ENCODE measurements around the gene C2orf68. TPM values are rescaled to one million over a fixed set of nuclear protein-coding genes. Genes with fewer than 3 reads are reported as not detected.

C2orf68 gene
- total and polyA plus RNA-seq, 5 donors from 2014 or later: 17.4 to 43.9 (median 18.8) TPM

- Histone ChIP-seq H3K4me1 (ENCODE audit: control insufficient read depth, insufficient read depth, low read length, poor library complexity, severe bottlenecking) (peaks cover 24% of the 10 kb centered on the region), H3K4me3 (ENCODE audit: low read depth, low read length) (no peak overlapping the region), H3K9me3 (ENCODE audit: control insufficient read depth in 2 of 2, low read length in 2 of 2) (no peaks in the 10 kb centered on the region), H3K36me3 (ENCODE audit: control insufficient read depth, insufficient read depth, low read length) (no peaks in the 10 kb centered on the region), H3K27me3 (ENCODE audit: control insufficient read depth, insufficient read depth, low read length) (no peaks in the 10 kb centered on the region), H3K27ac (ENCODE audit: insufficient read depth, low read length, poor library complexity, severe bottlenecking) (no peak overlapping the region)
- Mint-ChIP-seq H3K36me3 (peaks cover 4% of the 10 kb centered on the region), H3K27me3 (no peaks in the 10 kb centered on the region), H3K4me1 (peaks cover 3 to 53% (median 28%) of the 10 kb centered on the region in 4 donors), H3K9me3 (no peaks in the 10 kb centered on the region), H3K4me3 (peak overlapping the region in 1 of 4 donors; percentile 28), H3K27ac (peak overlapping the region in 1 of 3 donors; percentile 79)
- DNase-seq (no peak), ATAC-seq (ENCODE audit: low read depth in 2 of 2) (no peak)
Measured at GRCh38 chr2:85591563-85591962, 20.3 kb downstream of the C2orf68 start.

DNA sequence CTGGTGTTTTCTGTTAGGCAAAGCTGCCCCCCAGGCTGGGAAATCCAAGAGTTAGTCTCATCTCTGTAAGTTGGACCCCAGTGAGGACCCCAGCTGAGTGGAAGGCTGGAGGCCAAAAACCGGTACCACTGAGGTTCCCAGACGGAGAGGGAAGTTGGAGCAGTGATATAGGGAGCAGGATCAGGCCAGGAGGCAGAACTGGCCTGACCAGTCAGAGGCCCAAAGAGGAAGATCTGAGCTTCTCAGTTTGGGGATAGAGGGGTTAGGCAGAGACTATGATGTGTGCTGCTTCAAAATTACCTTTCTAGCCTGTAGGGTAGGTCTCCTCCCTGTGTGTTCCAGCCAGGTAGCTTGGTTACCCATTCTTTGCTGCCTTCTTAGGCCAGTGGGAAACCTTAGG, 20.9 kb downstream of the C2orf68 start:
- H3K27me3 Mint-ChIP-seq: no peaks in the 10 kb centered on the region
- Histone ChIP-seq H3K36me3 (ENCODE audit: control insufficient read depth, insufficient read depth, low read length) (no peaks in the 10 kb centered on the region), H3K27me3 (ENCODE audit: control insufficient read depth, insufficient read depth, low read length) (no peaks in the 10 kb centered on the region), H3K4me1 (ENCODE audit: control insufficient read depth, insufficient read depth, low read length, poor library complexity, severe bottlenecking) (peaks cover 18% of the 10 kb centered on the region), H3K9me3 (ENCODE audit: control insufficient read depth in 2 of 2, low read length in 2 of 2) (no peaks in the 10 kb centered on the region), H3K4me3 (ENCODE audit: low read depth, low read length) (no peak overlapping the region), H3K27ac (ENCODE audit: insufficient read depth, low read length, poor library complexity, severe bottlenecking) (no peak overlapping the region)
- DNase-seq: no peak
- no peaks in the 10 kb centered on the region for H3K9me3 Mint-ChIP-seq
- peaks cover 4% of the 10 kb centered on the region for H3K36me3 Mint-ChIP-seq
- no peak for ATAC-seq (ENCODE audit: low read depth in 2 of 2)
- H3K4me1 Mint-ChIP-seq: peaks cover 3 to 51% (median 27%) of the 10 kb centered on the region in 4 donors
- H3K27ac Mint-ChIP-seq: peak overlapping the region in 2 of 3 donors; percentile 25 to 92
- H3K4me3 Mint-ChIP-seq: peak overlapping the region in 2 of 4 donors; percentile 21 to 64

DNA sequence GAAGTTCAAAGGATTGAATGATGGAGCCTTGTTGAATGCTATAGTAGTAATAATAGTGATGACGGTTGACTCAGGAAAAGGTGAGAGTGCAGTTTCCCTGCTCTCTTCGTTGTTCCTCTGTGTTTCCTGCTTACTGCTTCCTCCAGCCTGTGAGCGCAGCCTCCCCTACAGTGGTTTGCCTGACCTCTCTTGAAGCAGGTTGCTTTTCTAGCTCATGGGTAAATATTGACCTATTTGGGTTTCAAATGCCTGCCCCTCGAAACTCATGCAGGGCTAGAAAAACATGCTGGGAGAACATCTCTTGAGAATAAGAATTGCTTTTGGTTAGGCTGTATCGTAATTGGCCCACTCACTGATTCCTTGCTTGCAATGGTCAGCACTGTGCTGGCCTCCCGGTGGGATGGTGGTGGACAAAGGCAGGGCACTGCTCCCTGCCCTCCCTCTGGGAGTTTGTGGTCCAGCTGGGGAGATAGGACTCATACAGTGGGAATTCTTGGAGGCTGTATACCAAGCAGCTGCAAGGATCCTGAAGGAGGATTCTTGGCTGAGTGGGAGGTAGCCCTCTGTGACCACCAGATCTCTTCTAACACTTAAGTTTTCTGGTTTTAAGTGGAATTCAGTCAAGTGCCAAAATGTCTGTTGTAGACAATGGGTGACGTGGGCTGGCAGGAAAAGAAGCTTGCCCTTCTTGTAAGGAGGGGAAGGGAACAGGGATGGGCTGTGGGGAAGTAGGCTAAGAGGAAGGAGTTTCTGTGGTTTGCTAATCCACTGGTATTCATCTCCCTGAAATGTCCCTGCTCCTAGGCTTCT, 21.7 kb downstream of the C2orf68 start:
- peak overlapping the region in 2 of 3 donors; percentile 42 to 92 for H3K27ac Mint-ChIP-seq
- H3K4me3 ChIP-seq (ENCODE audit: low read depth, low read length): no peak overlapping the region
- H3K36me3 ChIP-seq (ENCODE audit: control insufficient read depth, insufficient read depth, low read length): no peaks in the 10 kb centered on the region
- H3K36me3 Mint-ChIP-seq: no peaks in the 10 kb centered on the region
- H3K4me1 Mint-ChIP-seq: peaks cover 3 to 51% (median 29%) of the 10 kb centered on the region in 4 donors
- ATAC-seq (ENCODE audit: low read depth in 2 of 2) (no peak), DNase-seq (no peak)
- peaks cover 0 to under 1% (median 0%) of the 10 kb centered on the region in 7 donors for H3K9me3 Mint-ChIP-seq
- no peak overlapping the region for H3K27ac ChIP-seq (ENCODE audit: insufficient read depth, low read length, poor library complexity, severe bottlenecking)
- H3K27me3 ChIP-seq (ENCODE audit: control insufficient read depth, insufficient read depth, low read length): no peaks in the 10 kb centered on the region
- peaks cover 22% of the 10 kb centered on the region for H3K4me1 ChIP-seq (ENCODE audit: control insufficient read depth, insufficient read depth, low read length, poor library complexity, severe bottlenecking)
- peak overlapping the region in 2 of 4 donors; percentile 64 to 80 for H3K4me3 Mint-ChIP-seq
- no peaks in the 10 kb centered on the region for H3K27me3 Mint-ChIP-seq
- no peaks in the 10 kb centered on the region for H3K9me3 ChIP-seq (ENCODE audit: control insufficient read depth in 2 of 2, low read length in 2 of 2)

GRCh38 chr2:85589181-85589580, 22.7 kb downstream of the C2orf68 start:
- DNase-seq: no peak
- Mint-ChIP-seq H3K4me1 (peaks cover 0 to 48% (median 29%) of the 10 kb centered on the region in 4 donors), H3K27me3 (no peaks in the 10 kb centered on the region), H3K27ac (peak overlapping the region in 1 of 3 donors; percentile 83), H3K4me3 (peak overlapping the region in 1 of 4 donors; percentile 66), H3K36me3 (no peaks in the 10 kb centered on the region), H3K9me3 (peaks cover 0 to 1% (median 0%) of the 10 kb centered on the region in 7 donors)
- H3K36me3 ChIP-seq (ENCODE audit: control insufficient read depth, insufficient read depth, low read length): no peaks in the 10 kb centered on the region
- H3K9me3 ChIP-seq (ENCODE audit: control insufficient read depth in 2 of 2, low read length in 2 of 2): no peaks in the 10 kb centered on the region
- H3K27ac ChIP-seq (ENCODE audit: insufficient read depth, low read length, poor library complexity, severe bottlenecking): no peak overlapping the region
- peaks cover 21% of the 10 kb centered on the region for H3K4me1 ChIP-seq (ENCODE audit: control insufficient read depth, insufficient read depth, low read length, poor library complexity, severe bottlenecking)
- no peak for ATAC-seq (ENCODE audit: low read depth in 2 of 2)
- no peaks in the 10 kb centered on the region for H3K27me3 ChIP-seq (ENCODE audit: control insufficient read depth, insufficient read depth, low read length)
- no peak overlapping the region for H3K4me3 ChIP-seq (ENCODE audit: low read depth, low read length)

GRCh38 chr2:85588645-85589044, 23.2 kb downstream of the C2orf68 start:
- Mint-ChIP-seq H3K4me1 (peaks cover 3 to 48% (median 29%) of the 10 kb centered on the region in 4 donors), H3K27ac (peak overlapping the region; percentile 63 to 83 (median 81)), H3K4me3 (peak overlapping the region in 3 of 4 donors; percentile 0 to 66 (median 2)), H3K36me3 (peaks cover under 1% of the 10 kb centered on the region), H3K27me3 (no peaks in the 10 kb centered on the region), H3K9me3 (peaks cover 0 to 1% (median 0%) of the 10 kb centered on the region in 7 donors)
- H3K36me3 ChIP-seq (ENCODE audit: control insufficient read depth, insufficient read depth, low read length): no peaks in the 10 kb centered on the region
- H3K4me1 ChIP-seq (ENCODE audit: control insufficient read depth, insufficient read depth, low read length, poor library complexity, severe bottlenecking): peaks cover 24% of the 10 kb centered on the region
- no peak overlapping the region for H3K4me3 ChIP-seq (ENCODE audit: low read depth, low read length)
- ATAC-seq (ENCODE audit: low read depth in 2 of 2): no peak
- H3K27ac ChIP-seq (ENCODE audit: insufficient read depth, low read length, poor library complexity, severe bottlenecking): no peak overlapping the region
- H3K27me3 ChIP-seq (ENCODE audit: control insufficient read depth, insufficient read depth, low read length): no peaks in the 10 kb centered on the region
- DNase-seq: no peak
- no peaks in the 10 kb centered on the region for H3K9me3 ChIP-seq (ENCODE audit: control insufficient read depth in 2 of 2, low read length in 2 of 2)

DNA sequence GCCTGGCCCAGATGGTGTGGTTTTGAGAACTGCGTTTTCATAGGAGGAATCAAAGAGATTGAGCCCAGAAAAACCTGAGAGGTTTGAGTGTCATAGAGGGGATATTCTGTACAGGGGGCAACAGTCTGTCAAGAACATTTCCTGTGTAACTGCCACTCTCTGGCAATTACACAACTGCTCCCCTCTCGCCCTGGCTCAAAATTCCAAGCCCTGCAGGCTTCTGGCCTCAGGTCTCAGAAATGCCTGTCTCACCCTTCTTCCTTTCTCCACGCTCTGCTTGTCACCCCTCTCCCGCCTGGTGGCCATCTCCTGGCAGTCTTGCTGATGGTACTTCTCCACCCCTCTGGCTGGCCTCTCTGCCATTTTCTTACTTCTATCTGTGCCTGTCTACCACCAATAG, 23.6 kb downstream of the C2orf68 start:
- H3K27ac ChIP-seq (ENCODE audit: insufficient read depth, low read length, poor library complexity, severe bottlenecking): no peak overlapping the region
- no peaks in the 10 kb centered on the region for H3K9me3 ChIP-seq (ENCODE audit: control insufficient read depth in 2 of 2, low read length in 2 of 2)
- DNase-seq: no peak
- no peaks in the 10 kb centered on the region for H3K27me3 Mint-ChIP-seq
- H3K27me3 ChIP-seq (ENCODE audit: control insufficient read depth, insufficient read depth, low read length): no peaks in the 10 kb centered on the region
- H3K4me3 ChIP-seq (ENCODE audit: low read depth, low read length): no peak overlapping the region
- no peak for ATAC-seq (ENCODE audit: low read depth in 2 of 2)
- peaks cover 3% of the 10 kb centered on the region for H3K36me3 Mint-ChIP-seq
- H3K4me3 Mint-ChIP-seq: peak overlapping the region in 3 of 4 donors; percentile 0 to 66 (median 2)
- peaks cover 28% of the 10 kb centered on the region for H3K4me1 ChIP-seq (ENCODE audit: control insufficient read depth, insufficient read depth, low read length, poor library complexity, severe bottlenecking)
- peaks cover 0 to 1% (median 0%) of the 10 kb centered on the region in 7 donors for H3K9me3 Mint-ChIP-seq
- no peaks in the 10 kb centered on the region for H3K36me3 ChIP-seq (ENCODE audit: control insufficient read depth, insufficient read depth, low read length)
- peaks cover 6 to 53% (median 31%) of the 10 kb centered on the region in 4 donors for H3K4me1 Mint-ChIP-seq
- peak overlapping the region in 1 of 3 donors; percentile 83 for H3K27ac Mint-ChIP-seq

- no peaks in the 10 kb centered on the region for H3K27me3 Mint-ChIP-seq
- Histone ChIP-seq H3K27ac (ENCODE audit: insufficient read depth, low read length, poor library complexity, severe bottlenecking) (peak overlapping the region; percentile 76), H3K4me3 (ENCODE audit: low read depth, low read length) (peak overlapping the region; percentile 26), H3K4me1 (ENCODE audit: control insufficient read depth, insufficient read depth, low read length, poor library complexity, severe bottlenecking) (peaks cover 29% of the 10 kb centered on the region), H3K36me3 (ENCODE audit: control insufficient read depth, insufficient read depth, low read length) (peaks cover 13% of the 10 kb centered on the region), H3K27me3 (ENCODE audit: control insufficient read depth, insufficient read depth, low read length) (no peaks in the 10 kb centered on the region), H3K9me3 (ENCODE audit: control insufficient read depth in 2 of 2, low read length in 2 of 2) (no peaks in the 10 kb centered on the region)
- peaks cover 6 to 66% (median 40%) of the 10 kb centered on the region in 4 donors for H3K4me1 Mint-ChIP-seq
- DNase-seq: peak in 1 of 3 donors; percentile 10
- H3K4me3 Mint-ChIP-seq: peak overlapping the region; percentile 81 to 94 (median 88)
- peaks cover 0 to 1% (median 0%) of the 10 kb centered on the region in 7 donors for H3K9me3 Mint-ChIP-seq
- peak overlapping the region; percentile 92 to 95 (median 93) for H3K27ac Mint-ChIP-seq
- no peak for ATAC-seq (ENCODE audit: low read depth in 2 of 2)
- H3K36me3 Mint-ChIP-seq: peaks cover 16% of the 10 kb centered on the region
Measured at GRCh38 chr2:85585781-85586105, 26.1 kb downstream of the C2orf68 start.
